GM12878 (cell line): ENCODE measurements around the gene DDIT3.

ENCODE experiments used
- BCLAF1 ChIP-seq: fragments of 450-650 bp; IDR thresholded peaks from 2 replicates; pipeline ENCODE4 v1.6.1; 2017; ENCODE audit warnings: antibody characterized with exemption, mild to moderate bottlenecking, moderate library complexity
- CEBPB ChIP-seq, 2 experiments: fragments of 150-350 bp in 1 of 2; IDR thresholded peaks; 2 replicates each; pipeline ENCODE4 v1.6.1; 2012 to 2014; ENCODE audit warnings: low read depth in 2 of 2, low read length in 2 of 2, borderline replicate concordance in 1 of 2, inconsistent platforms in 1 of 2
- CTCF ChIP-seq, 3 experiments: IDR thresholded peaks in 2 of 3; conservative IDR thresholded peaks in 1 of 3; 2 replicates each; pipeline ENCODE4 v1.5.1; 2011; ENCODE audit warnings: low read depth in 3 of 3, low read length in 3 of 3, mild to moderate bottlenecking in 3 of 3, control low read depth in 2 of 3, moderate library complexity in 2 of 3, inconsistent platforms in 1 of 3, mixed read lengths in 1 of 3; ENCODE audit not compliant: control insufficient read depth in 2 of 3, insufficient read depth in 1 of 3; ENCODE audit errors: extremely low read depth in 1 of 3
- E2F8 ChIP-seq: fragments of 450-650 bp; IDR thresholded peaks from 2 replicates; pipeline ENCODE4 v1.6.1; 2018; ENCODE audit warnings: mild to moderate bottlenecking, low read depth, moderate library complexity; ENCODE audit not compliant: partially characterized antibody
- NFIC ChIP-seq: IDR thresholded peaks from 2 replicates; pipeline ENCODE4 v1.6.1; 2012; ENCODE audit warnings: low read depth, mild to moderate bottlenecking, inconsistent platforms, low read length, moderate library complexity
- NR2C2 ChIP-seq: IDR thresholded peaks from 2 replicates; pipeline ENCODE4 v1.6.1; 2011; ENCODE audit warnings: borderline replicate concordance, low read depth; ENCODE audit not compliant: control insufficient read depth, insufficient read length
- POLR2A ChIP-seq: IDR thresholded peaks from 2 replicates; pipeline ENCODE4 v1.6.1; 2011; ENCODE audit warnings: low read depth, mild to moderate bottlenecking, low read length
- RAD21 ChIP-seq: IDR thresholded peaks from 2 replicates; pipeline ENCODE4 v1.6.1; 2011; ENCODE audit warnings: mild to moderate bottlenecking, low read depth, low read length, moderate library complexity; ENCODE audit not compliant: insufficient read depth
- RFX5 ChIP-seq: IDR thresholded peaks from 2 replicates; pipeline ENCODE4 v1.6.1; 2011; ENCODE audit warnings: low read depth, low read length, improper control_type of control experiment
- ZNF622 ChIP-seq: fragments of 450-650 bp; IDR thresholded peaks from 2 replicates; pipeline ENCODE4 v1.6.1; 2017; ENCODE audit warnings: mild to moderate bottlenecking, inconsistent platforms

- no peak for TF ChIP-seq CTCF (IDR thresholded peaks at IDR 0.05 in 2 of 3, conservative IDR thresholded peaks at IDR 0.05 in 1 of 3; ENCODE audit: control insufficient read depth in 2 of 3, extremely low read depth in 1 of 3, insufficient read depth in 1 of 3, low read depth in 3 of 3, low read length in 3 of 3)
- TF ChIP-seq CEBPB (IDR thresholded peaks at IDR 0.05; ENCODE audit: borderline replicate concordance in 1 of 2, low read depth in 2 of 2, low read length in 2 of 2), result no peak
- TF ChIP-seq NFIC, result no peak
- TF ChIP-seq ZNF622, result no peak
- TF ChIP-seq E2F8, result no peak
- no peak for TF ChIP-seq RAD21
- TF ChIP-seq NR2C2, result no peak
- no peak for TF ChIP-seq BCLAF1
- no peak for TF ChIP-seq RFX5
- no peak for TF ChIP-seq POLR2A
Observed at GRCh38 chr12:57518176-57518919, 2.0 kb downstream of the DDIT3 start.
